Stimulated activated CD4-positive, alpha-beta T cell treated with anti-CD3 and anti-CD28 coated beads, Interleukin-15, amount 100 ng/mL, for 24 hours (primary cell): ENCODE results near the gene SNAP29.
A peak's percentile ranks its signal among the peaks of the same experiment; 100 is the strongest.
"Not testable (repeated sequence)": the region's sequence is repeated elsewhere in the genome, so short reads cannot be mapped to it uniquely, and the experiment has no call there.

Source experiments
- DNase-seq: peaks from one replicate; pipeline ENCODE4 v3.0.0-alpha.2; 2020

The SNAP29 gene

DNA sequence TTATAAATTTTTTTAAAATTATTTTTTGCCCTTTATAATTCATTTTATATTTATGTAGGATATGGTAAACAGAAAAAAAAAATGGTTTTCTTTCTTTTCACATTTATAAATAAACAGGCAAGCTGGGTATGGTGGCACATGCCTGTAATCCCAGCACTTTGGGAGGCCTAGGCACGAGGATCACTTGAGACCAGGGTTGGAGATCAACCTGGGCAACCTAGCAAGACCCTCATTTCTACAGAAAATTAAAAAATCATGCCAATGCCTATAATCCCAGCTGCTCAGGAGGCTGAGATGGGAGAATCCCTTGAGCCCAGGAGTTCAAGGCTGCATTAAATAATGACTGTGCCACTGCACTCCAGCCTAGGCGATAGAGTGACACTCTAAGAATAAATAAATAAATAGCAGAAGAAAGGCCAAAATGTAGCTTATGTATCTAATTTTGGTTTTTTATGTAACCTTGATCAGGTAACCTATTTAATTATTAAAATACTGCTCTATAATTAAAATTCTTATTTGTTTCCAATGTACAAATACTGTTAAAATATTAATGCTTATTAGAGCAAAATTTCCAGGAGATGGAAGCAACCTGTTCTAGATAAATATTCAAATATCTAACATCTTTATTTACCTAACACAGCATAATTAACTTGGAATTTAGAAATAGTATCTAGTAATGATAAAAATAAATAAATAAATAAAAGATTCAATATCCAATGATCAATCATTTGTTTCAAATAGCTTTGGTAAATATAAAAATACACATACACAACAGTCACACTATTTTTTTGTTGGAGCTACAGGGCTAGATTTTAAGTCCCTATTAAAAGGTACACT, 21.6 kb upstream of the SNAP29 start:
- no peak for DNase-seq

DNA sequence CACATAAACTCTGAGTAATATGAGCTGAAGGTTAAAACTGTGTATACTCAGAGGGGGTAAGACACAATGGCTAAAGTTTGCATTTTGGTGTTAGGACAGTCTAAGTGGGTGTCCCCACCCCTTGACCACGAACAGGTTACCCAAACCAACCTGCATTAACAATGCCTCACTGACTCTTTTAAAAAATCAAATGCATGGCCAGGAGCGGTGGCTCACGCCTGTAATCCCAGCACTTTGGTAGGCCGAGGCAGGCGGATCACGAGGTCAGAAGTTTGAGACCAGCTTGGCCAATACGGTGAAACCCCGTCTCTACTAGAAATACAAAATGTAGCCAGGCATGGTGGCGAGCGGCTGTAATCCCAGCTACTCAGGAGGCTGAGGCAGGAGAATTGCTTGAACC, 19.5 kb upstream of the SNAP29 start:
- not testable (repeated sequence) for DNase-seq

- no peak for DNase-seq
Measured at GRCh38 chr22:20839837-20840645, 18.8 kb upstream of the SNAP29 start.

GRCh38 chr22:20840646-20841371, 18.0 kb upstream of the SNAP29 start:
- peak; percentile 40 for DNase-seq

DNA sequence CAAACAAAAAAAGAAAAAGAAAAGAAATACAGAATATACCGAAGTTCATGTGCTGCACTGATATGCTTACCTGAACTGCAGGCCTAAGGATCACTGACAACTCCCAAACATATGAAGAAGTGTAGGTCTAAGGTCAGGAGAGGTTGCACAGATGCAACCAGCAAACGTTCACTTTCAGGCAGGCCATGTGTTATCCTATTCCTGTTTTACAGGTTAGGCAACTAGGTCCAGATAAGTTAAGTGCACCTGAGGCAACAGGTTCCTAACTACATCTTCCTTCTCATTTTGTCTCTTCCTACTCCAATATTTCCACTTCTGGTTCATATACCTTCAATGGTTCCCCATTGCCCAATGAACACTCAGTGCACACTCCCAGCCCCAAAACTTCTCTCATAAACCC, 15.3 kb upstream of the SNAP29 start:
- no peak for DNase-seq

DNA sequence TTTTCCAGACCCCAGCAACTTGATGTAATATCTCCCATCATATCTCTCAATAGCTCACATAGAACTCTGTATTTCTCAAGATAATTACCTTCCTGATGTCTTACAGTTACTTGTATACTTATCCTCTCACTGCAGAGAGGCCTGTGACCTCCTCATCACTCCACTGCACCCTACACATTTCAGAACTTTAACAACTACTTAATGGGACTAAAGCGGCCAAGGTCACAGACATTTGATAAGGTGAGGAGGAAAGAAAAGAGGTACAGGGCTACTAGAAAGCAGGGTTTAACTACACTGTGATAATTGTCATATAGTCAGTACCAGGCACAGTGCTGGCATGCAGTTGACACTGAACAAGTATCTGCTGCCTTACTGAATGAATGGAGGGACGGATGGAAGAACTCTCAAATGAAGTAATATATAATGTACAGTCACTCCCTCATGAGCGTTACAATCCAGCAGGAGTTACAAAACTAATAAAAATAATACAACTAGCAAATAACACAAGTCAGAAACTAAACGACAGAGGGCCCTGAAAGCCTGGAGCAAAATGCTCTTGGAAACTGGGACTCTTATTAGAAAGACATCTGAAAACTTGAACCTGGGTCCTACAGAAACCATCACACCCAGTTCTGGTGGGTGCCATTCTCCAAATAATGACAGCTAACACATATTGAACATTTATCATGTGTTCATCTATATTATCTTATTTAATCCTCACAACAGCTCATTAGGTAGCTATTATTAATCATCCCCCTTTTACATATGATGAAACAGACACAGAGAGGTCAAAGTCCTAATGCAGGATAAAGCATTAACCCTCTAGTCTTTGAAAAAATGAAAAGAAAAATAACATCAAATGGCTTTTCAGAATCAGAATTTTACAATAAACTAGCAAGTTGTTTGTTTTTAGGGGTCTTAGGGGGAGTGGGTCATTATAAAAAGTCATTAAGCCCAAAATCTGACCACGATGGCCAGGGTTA, 14.5 kb upstream of the SNAP29 start:
- DNase-seq, result no peak

DNA sequence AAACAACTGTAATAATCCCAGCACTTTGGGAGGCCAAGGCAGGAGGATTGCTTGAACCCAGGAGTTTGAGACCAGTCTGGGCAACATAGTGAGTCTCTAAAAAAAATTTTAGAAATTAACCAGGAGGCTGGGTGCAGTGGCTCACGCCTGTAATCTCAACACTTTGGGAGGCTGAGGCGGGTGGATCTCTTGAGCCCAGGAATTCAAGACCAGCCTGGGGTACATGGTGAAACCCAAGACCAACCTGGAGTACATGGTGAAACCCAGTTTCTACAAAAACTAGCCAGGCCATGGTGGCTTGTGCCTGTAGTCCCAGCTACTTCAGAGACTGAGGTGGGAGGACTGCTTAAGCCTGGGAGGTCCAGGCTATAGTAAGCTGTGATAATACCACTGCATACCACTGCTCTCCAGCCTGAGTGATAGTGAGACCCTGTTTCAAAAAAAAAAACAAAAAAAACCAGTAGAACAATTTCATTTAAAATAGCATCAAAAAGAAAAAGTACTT, 11.4 kb upstream of the SNAP29 start:
- DNase-seq, result no peak

- no peak for DNase-seq
Measured at GRCh38 chr22:20852076-20852475, 6.7 kb upstream of the SNAP29 start.

- no peak for DNase-seq
Measured at GRCh38 chr22:20852503-20852902, 6.3 kb upstream of the SNAP29 start.

- no peak for DNase-seq
Measured at GRCh38 chr22:20853236-20853660, 5.6 kb upstream of the SNAP29 start.

GRCh38 chr22:20857247-20857643, 1.6 kb upstream of the SNAP29 start:
- no peak for DNase-seq

DNA sequence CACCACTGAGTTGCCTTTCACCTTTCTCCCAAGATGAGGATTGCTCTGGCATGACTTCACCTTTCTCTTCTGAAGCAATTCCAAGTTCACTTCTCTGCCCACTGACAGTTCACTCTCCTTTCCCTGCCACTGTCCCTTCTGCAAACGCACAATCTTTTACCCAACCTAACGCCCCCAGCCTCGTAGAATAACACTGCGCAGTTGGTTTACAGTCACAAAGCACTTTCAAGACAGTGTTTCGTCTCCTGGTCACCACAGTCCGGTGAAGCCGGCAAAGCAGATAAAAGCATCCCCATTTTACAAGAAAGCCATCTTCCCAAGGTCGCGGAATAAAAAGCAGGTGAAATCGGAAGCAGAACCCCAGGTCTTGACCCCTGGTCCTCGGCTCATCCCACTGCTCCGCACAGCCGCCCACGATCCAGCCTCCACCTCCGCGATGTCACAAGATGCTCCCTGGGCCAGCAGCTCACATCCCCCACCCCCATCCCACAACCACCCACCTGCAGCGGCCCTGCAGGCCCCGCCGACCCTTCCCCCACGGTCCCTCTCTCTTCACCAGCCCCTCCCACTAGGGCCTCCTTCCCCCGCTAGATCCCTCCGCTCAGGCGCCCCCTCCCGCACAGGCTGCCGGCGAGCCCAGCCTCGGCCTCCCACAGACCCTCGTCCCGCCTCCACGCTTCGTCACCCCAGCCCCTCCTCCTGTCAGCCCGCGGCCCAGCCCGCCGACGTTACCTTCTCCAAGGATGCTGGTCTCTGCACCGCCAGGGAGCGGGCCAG, 781 bp upstream of the SNAP29 start:
- DNase-seq, result peak; percentile 91

- no peak for DNase-seq
Measured at GRCh38 chr22:20859615-20860014, 808 bp downstream of the SNAP29 start.

DNA sequence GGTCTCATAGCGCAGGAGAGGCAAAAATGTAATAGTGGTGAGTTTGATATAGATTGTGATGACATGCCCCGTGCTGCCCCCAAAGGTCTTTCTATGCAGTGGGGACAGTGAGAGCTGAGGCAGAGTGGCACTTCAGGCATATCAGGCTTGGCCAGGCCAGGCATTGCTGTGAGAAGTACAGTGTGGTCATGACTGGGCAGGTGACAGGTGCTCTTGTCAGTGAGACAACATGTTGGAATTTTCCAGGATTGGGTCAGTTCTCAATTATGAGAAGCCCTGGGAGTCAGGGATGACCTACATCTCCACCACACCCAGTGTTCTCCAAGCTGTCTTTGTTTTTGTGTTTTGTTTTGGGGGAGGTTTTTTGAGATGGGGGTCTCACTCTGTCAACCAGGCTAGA, 3.7 kb downstream of the SNAP29 start:
- no peak for DNase-seq

GRCh38 chr22:20863366-20863765, 4.6 kb downstream of the SNAP29 start:
- DNase-seq, result no peak

DNA sequence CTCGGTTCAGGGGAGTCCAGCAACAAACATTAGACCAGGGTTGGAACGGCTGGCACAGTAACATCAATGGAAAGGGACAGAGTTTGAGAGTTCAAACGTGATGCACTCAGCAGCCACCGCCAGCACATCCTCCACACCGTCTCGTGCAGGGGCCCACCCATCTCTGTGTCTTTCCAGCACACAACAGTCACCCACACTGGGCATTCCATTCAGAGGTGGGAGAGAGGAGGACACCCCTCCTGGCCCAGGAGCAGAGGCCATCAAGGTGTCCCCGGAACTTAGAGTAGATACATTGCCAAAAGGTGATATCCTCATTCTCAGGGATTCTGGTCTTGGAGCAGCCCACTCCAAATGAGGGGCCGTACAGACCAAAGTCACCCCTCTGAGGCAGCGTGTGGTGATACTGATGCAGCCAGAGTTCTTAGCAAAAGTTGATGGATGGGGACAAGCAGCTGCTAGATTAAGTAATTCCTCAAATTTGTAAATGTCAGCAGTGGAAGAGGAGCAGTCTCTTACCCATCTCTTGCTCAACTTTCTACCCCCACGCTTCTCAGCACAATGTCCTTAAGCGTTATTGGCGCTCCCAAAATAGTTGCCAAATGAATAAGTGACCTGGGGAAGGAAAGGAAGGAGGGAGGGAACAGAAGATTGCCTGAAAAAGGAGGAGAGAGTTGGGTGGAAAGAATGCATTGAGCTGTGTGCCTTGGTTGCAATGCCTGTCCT, 5.5 kb downstream of the SNAP29 start:
- no peak for DNase-seq

GRCh38 chr22:20865331-20865730, 6.5 kb downstream of the SNAP29 start:
- DNase-seq, result no peak

DNA sequence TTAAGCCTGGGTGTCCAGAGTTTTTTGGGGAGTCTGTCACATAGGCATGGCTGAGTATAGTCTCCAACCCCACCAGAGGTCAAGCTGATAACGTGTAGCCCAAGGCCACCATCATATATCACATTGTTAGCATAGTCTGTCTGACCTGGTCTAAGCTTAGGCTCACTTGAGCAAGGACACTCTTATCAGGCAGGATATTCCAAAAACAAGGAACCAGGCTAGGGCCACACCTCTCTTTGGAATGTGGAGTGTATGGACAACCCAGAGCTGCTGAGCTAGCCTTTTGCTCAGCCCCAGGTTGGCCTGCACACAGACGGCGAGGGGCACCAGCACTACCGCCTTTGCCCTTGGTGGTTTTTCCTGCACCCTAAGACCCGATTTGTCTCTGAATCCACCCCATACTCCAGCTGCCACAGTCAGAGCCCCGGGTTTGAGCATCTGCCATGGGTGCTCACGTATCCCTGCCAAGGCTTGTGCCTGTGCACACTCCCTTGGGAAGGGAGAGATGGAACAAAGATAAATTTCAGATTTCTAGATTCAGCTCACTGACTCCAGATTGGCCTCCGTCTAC, 7.2 kb downstream of the SNAP29 start:
- DNase-seq, result no peak

DNA sequence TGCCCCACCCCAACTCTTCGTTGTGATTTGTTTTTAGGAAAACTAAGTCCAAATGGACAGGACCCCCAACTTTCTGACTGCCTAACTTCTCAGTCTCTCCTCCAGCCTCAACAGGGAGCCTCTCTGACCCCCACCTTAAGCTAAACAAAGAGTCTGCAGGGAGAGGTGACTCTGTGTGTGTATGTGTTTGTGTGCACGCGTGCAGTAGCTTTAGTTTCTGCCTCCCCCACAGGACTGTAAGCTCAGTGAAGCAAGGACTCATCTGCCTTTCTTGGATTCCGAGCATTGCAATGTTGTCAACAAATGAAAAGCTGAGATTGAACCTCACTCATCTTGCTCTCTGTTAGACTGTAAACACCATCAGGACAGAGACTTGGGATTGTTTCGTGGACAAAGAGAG, 7.9 kb downstream of the SNAP29 start:
- DNase-seq, result no peak
